ENCODE data around the gene DIPK1A.

DIPK1A gene

GRCh38 chr1:92837062-92837461, 124.2 kb downstream of the DIPK1A start:
- no peak for TF ChIP-seq CTCF (IDR thresholded peaks at IDR 0.05; ENCODE audit: low read depth, low read length)
- no peak for DNase-seq (ENCODE audit: extremely low read depth, low read depth)

- no peak for TF ChIP-seq CTCF (IDR thresholded peaks at IDR 0.05; ENCODE audit: low read depth, low read length)
Observed at GRCh38 chr1:92834617-92835016, 126.6 kb downstream of the DIPK1A start.

GRCh38 chr1:92833840-92834239, 127.4 kb downstream of the DIPK1A start:
- DNase-seq (ENCODE audit: extremely low read depth, low read depth), result no peak
- no peak for TF ChIP-seq CTCF (IDR thresholded peaks at IDR 0.05; ENCODE audit: low read depth, low read length)

More at GRCh38 chr1:92834617-92835016, 126.6 kb downstream of the DIPK1A start:
- no peak for DNase-seq (ENCODE audit: extremely low read depth, low read depth)

GRCh38 chr1:92832537-92833114, 128.6 kb downstream of the DIPK1A start:
- no peak for DNase-seq (ENCODE audit: extremely low read depth, low read depth)
- no peak for TF ChIP-seq CTCF (IDR thresholded peaks at IDR 0.05; ENCODE audit: low read depth, low read length)

GRCh38 chr1:92831762-92832536, 129.3 kb downstream of the DIPK1A start, which contains the start of gene RPL5:
Gene RPL5 (plus strand): TSS chr1:92832040. CDS start chr1:92832115, 75 bp downstream.
- peak; percentile 95 for DNase-seq (ENCODE audit: extremely low read depth, low read depth)
- peak; percentile 93 for TF ChIP-seq CTCF (IDR thresholded peaks at IDR 0.05; ENCODE audit: low read depth, low read length)

DNA sequence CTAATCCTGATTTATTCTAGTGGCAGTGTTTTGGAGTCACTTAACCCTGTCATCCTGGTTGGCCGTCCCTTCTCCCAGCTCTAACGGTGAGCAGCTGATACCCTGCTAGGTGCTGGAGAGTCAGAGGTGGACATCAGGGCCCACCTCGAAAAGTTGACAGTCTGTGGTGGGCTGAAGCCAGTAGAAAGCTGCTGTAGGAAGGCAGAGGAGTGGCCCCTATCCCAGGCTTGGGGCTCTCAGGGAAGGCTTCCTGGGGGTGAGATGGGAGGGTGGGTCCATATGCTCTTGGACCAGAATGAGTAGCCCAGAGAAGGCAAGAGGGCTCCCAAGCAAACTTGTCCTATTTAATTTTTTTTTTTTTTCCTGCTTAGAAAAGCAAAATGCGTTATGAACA, 129.9 kb downstream of the DIPK1A start:
- TF ChIP-seq CTCF (IDR thresholded peaks at IDR 0.05; ENCODE audit: low read depth, low read length), result no peak
- no peak for DNase-seq (ENCODE audit: extremely low read depth, low read depth)

DNA sequence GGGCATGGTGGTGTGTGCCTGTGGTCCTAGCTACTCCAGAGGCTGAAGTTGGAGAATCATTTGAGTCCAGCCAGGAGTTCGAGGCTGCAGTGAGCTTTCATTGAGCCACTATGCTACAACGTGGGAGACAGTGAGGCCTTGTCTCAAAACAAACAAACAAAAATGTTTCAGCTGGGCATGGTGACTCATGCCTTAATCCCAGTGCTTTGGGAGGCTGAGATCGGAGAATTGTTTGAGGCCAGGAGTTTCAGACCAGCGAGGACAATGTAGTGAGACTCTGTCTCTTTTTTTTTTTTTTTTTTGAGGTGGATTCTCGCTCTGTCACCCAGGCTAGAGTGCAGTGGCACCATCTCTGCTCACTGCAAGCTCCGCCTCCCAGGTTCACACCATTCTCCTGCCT, 134.5 kb downstream of the DIPK1A start:
- DNase-seq (ENCODE audit: extremely low read depth, low read depth), result no peak
- no peak for TF ChIP-seq CTCF (IDR thresholded peaks at IDR 0.05; ENCODE audit: low read depth, low read length)

Measured in AG09319 (cell line).